Mucosa of gallbladder (tissue), 1 donor: ENCODE results near the gene STIL. TPM values are rescaled to one million over a fixed set of nuclear protein-coding genes. Genes with fewer than 3 reads are reported as not detected.
"Not testable (repeated sequence)": the region's sequence is repeated elsewhere in the genome, so short reads cannot be mapped to it uniquely, and the experiment has no call there.

ENCODE experiments used
- DNase-seq: peaks from one replicate; pipeline ENCODE4 v3.0.0-alpha.2; 2020; ENCODE audit warnings: low spot score
- total RNA-seq: library from RNA; stranded (reverse); gene quantifications from one replicate; pipeline ENCODE4 v1.2.1, GENCODE V29; 2021
- donor health status: DM: no; HTN: no; CAD: no.

STIL gene
- total RNA-seq, 1 donor from 2014 or later = 2.7 TPM

GRCh38 chr1:47319968-47320367 lies 6.0 kb upstream of the STIL start:
- not testable (repeated sequence) for DNase-seq

GRCh38 chr1:47317841-47318240 lies 3.9 kb upstream of the STIL start:
- DNase-seq = no peak

GRCh38 chr1:47309427-47309826 lies 4.5 kb downstream of the STIL start:
- DNase-seq = no peak

GRCh38 chr1:47302472-47302871 lies 11.5 kb downstream of the STIL start:
- DNase-seq = no peak

GRCh38 chr1:47298025-47298699 lies 15.8 kb downstream of the STIL start:
- no peak for DNase-seq

DNA sequence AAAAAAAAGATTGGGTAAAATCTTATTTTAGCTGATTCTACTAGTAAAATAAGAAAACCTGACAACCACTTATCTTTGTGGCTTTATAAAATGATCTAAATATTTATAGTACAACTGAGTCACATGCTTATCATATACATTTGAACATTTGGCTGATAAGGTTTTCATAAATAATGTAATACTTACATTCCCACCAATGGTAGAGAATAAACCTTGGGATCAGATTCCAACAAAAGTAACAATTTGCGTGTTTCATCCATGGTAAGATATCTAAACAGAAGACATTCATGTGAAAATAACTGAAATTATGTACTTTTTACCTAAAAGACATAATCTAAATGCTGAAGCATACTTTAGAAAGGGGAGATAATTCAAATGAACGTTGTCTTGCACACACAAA lies 18.4 kb downstream of the STIL start:
- DNase-seq = no peak

DNA sequence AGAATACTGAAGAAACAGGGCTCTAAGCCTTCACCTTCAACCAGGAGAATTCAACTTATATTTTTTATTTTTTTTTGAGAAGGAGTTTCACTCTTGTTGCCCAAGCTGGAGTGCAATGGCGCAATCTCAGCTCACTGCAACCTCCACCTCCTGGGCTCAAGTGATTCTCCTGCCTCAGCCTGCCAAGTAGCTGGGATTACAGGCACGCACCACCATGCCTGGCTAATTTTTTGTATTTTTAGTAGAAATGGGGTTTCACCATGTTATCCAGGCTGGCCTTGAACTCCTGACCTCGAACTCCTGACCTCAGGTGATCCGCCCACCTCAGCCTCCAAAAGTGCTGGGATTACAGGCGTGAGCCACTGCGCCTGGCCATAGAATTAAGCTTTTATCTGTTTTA lies 19.1 kb downstream of the STIL start:
- DNase-seq = not testable (repeated sequence)

- not testable (repeated sequence) for DNase-seq
These were observed 25.8 kb downstream of the STIL start for GRCh38 chr1:47288116-47288515.

- DNase-seq = no peak
These were observed 33.8 kb downstream of the STIL start for GRCh38 chr1:47280142-47280541.

GRCh38 chr1:47276850-47277249 lies 37.1 kb downstream of the STIL start:
- DNase-seq = no peak

GRCh38 chr1:47275811-47276210 lies 38.1 kb downstream of the STIL start:
- DNase-seq = not testable (repeated sequence)

- not testable (repeated sequence) for DNase-seq
These were observed 48.4 kb downstream of the STIL start for GRCh38 chr1:47265529-47265928.

GRCh38 chr1:47262787-47263413 lies 51.0 kb downstream of the STIL start:
- DNase-seq = peak; percentile 49

GRCh38 chr1:47257224-47257623 lies 56.7 kb downstream of the STIL start:
- no peak for DNase-seq

DNA sequence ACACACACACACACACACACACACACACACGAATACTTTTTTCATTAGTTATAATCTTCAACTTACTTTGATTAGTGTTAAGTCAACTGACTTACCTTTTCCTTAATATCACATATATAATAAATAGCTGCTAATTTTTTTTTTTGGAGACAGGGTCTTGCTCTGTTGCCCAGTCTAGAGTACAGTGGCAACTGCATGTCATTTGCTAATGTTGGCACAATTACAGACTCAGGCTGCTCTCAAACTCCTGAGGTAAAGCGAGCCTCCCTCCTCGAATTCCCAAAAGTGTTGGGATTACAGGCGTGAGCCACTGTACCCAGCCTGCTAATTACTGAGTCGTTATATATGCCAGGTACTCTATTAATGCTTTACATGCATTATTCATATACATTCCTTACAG lies 61.2 kb downstream of the STIL start:
- no peak for DNase-seq

DNA sequence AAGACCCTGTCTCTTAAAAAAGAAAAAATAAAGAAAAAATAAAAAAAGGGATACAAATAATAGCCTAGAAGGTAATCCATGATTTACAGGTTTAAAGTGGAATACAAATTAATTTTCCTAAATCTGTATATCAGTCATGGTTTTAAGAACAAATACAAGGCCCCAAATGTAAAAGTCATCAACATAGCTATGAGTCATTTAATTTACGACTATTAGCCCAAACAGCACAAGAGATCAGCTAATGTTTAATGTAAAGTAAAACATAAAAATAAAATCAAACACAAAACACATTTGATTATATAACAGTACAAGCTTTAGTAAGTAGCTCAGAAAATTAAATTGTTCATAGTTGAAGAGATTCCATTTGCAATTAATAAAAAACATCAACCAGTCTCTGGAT lies 61.6 kb downstream of the STIL start:
- DNase-seq = no peak

- no peak for DNase-seq
These were observed 64.2 kb downstream of the STIL start for GRCh38 chr1:47249755-47250154.

DNA sequence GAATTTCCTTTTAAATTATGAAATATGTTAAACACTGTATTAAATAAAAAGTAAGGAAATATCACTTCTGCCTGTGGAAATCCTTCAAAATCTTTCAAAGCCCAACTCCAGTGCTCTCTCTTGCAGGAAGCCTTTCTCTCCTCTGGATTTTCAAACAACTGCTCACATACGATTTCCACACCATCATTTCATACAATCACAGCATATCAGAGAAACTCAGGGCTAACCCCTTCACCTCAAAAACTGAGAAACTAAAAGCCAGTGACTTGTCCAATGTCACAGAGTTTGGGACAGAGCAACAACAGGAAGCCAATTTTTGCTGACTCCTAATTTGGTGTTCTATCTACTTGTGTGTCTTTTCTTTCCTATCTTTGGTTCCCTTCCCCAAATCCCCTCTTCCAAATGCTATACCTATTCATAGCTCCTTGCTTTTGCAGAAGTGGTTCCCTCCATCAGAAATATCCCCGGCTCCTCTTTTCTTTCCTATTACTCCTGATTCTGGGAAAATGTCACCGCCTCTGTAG lies 69.5 kb downstream of the STIL start:
- DNase-seq = no peak

GRCh38 chr1:47243910-47244309 lies 70.0 kb downstream of the STIL start:
- no peak for DNase-seq

GRCh38 chr1:47241114-47242113 lies 72.5 kb downstream of the STIL start:
- DNase-seq = no peak

- DNase-seq = no peak
These were observed 74.9 kb downstream of the STIL start for GRCh38 chr1:47238935-47239592.

GRCh38 chr1:47235806-47236205 lies 78.1 kb downstream of the STIL start:
- DNase-seq = no peak
